HFF-Myc (cell line): ENCODE measurements around the gene EPYC.
A peak's percentile ranks its signal among the peaks of the same experiment; 100 is the strongest.

Experiments
- DNase-seq: peaks from one replicate; pipeline ENCODE4 v3.0.0-alpha.2; 2011; ENCODE audit warnings: low read depth; ENCODE audit errors: extremely low read depth
- H3K4me3 ChIP-seq: replicated peaks from 2 replicates; pipeline ENCODE4 v1.5.1; 2011; ENCODE audit warnings: low read depth, mild to moderate bottlenecking, control low read depth, low read length
- TF ChIP-seq, protein P1 (sequence below): IDR thresholded peaks from 2 replicates; pipeline ENCODE4 v1.5.1; 2012; ENCODE audit warnings: mild to moderate bottlenecking, low read depth, low read length, control low read depth; ENCODE audit errors: missing control alignments

Gene EPYC, protein sequence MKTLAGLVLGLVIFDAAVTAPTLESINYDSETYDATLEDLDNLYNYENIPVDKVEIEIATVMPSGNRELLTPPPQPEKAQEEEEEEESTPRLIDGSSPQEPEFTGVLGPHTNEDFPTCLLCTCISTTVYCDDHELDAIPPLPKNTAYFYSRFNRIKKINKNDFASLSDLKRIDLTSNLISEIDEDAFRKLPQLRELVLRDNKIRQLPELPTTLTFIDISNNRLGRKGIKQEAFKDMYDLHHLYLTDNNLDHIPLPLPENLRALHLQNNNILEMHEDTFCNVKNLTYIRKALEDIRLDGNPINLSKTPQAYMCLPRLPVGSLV

DNA sequence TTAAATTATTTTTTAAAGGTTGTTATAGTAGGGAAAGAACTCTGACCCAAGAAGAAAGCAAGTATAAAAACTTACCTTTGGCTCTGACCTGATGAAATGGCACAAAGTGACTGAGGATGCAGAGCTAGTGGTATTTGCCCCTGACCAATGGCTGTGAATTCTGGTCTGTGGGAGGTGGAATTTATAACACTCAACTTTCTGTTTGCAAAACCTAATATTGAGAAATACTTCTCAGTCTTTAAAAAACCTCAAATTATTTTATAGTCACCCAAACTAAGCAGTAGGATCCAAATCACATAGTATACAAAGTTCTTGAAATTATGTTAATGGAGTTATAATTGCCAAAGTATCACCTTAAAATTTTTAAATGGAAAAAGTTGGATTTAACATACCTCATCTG lies at the start of gene EPYC:
Gene EPYC (minus strand): TSS at position 101 of the 400 bp plus-strand sequence. CDS start 2,407 bp downstream, outside the sequence.
- DNase-seq: no peak
- TF ChIP-seq, protein P1, sequence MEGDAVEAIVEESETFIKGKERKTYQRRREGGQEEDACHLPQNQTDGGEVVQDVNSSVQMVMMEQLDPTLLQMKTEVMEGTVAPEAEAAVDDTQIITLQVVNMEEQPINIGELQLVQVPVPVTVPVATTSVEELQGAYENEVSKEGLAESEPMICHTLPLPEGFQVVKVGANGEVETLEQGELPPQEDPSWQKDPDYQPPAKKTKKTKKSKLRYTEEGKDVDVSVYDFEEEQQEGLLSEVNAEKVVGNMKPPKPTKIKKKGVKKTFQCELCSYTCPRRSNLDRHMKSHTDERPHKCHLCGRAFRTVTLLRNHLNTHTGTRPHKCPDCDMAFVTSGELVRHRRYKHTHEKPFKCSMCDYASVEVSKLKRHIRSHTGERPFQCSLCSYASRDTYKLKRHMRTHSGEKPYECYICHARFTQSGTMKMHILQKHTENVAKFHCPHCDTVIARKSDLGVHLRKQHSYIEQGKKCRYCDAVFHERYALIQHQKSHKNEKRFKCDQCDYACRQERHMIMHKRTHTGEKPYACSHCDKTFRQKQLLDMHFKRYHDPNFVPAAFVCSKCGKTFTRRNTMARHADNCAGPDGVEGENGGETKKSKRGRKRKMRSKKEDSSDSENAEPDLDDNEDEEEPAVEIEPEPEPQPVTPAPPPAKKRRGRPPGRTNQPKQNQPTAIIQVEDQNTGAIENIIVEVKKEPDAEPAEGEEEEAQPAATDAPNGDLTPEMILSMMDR: no peak
- no peak within 1 kb of the TSS for H3K4me3 ChIP-seq

DNA sequence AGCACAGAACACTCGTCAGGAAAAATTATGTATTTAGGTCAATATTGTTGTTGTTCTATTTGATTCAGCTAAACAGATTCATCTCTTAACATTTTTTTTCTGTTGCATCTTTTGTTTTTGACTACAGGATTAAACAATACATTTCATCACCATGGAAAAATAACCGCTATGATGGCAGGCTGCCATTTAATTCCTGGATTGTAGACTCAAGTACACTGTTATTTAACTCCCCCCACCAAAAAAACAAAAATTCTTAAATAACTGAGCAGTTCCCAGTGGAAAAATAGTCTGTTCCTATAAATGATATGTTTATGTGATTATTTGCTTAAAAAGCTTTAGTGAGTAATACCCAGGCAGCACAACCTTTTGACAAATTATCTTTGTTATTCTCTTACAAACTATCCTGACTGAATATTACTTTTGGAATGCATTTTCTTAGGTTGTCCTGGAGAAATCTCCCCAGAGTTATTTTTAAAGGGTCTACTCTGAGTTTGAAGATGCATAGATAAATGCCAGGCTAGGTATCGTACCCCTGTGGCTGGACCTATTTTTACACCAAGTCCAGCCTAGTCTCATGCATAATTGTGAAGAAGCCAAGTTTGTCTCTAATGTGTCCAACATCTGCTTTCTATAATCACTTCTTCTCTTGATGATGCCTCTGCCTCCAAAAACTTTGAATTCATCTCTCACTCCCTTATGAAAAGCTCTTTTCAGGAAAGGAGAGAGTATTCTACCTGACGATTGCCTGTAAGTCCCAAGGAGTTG lies 49.4 kb upstream of the EPYC start:
- peak; percentile 87 for DNase-seq
- no peak overlapping the region for H3K4me3 ChIP-seq
- TF ChIP-seq, protein P1: no peak

- no peak overlapping the region for H3K4me3 ChIP-seq
- TF ChIP-seq, protein P1: no peak
- no peak for DNase-seq
Measured at GRCh38 chr12:91052026-91052425, 47.3 kb upstream of the EPYC start.

DNA sequence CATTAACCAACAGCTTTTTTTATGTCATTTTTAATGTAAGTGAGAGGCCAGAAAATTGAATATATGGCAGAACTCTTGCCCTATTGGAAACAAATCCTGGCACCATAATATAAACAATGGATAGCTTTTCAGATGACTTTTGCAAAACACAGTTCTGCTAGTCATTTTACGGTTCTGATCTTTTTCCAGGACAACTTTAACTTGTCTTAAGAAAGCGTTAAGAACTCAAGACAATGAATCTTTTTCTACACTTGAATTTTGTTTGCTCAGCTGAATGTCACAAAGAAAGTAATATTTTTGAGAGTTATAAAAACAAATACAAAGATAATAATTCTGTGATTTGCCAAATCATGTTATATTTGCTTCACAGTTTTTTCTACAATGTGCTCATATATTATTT lies 39.8 kb upstream of the EPYC start:
- TF ChIP-seq, protein P1: no peak
- no peak overlapping the region for H3K4me3 ChIP-seq
- no peak for DNase-seq

GRCh38 chr12:91043408-91043807 lies 38.6 kb upstream of the EPYC start:
- no peak overlapping the region for H3K4me3 ChIP-seq
- TF ChIP-seq, protein P1: no peak
- DNase-seq: no peak

- TF ChIP-seq, protein P1: no peak
- DNase-seq: no peak
Measured at GRCh38 chr12:91040096-91040755, 35.5 kb upstream of the EPYC start.

More at GRCh38 chr12:91040096-91040755, 35.5 kb upstream of the EPYC start:
- H3K4me3 ChIP-seq: no peak overlapping the region
